ENCODE results near the gene WDPCP.
"Not testable (repeated sequence)": the region's sequence is repeated elsewhere in the genome, so short reads cannot be mapped to it uniquely, and the experiment has no call there.

The WDPCP gene

GRCh38 chr2:63218800-63219526 is 369.3 kb downstream of the WDPCP start:
- no peak for DNase-seq

- DNase-seq, result no peak
Measured at GRCh38 chr2:63195310-63195709, 393.0 kb downstream of the WDPCP start.

GRCh38 chr2:63194175-63194574 is 394.1 kb downstream of the WDPCP start:
- DNase-seq, result no peak

- peak; percentile 3 for DNase-seq
Measured at GRCh38 chr2:63192889-63193774, 395.1 kb downstream of the WDPCP start.

- DNase-seq, result peak; percentile 21
Measured at GRCh38 chr2:63192169-63192888, 395.9 kb downstream of the WDPCP start.

GRCh38 chr2:63189026-63189425 is 399.3 kb downstream of the WDPCP start:
- peak; percentile 62 for DNase-seq

- DNase-seq, result no peak
Measured at GRCh38 chr2:63186331-63186730, 401.9 kb downstream of the WDPCP start.

- peak; percentile 19 for DNase-seq
Measured at GRCh38 chr2:63163161-63163820, 425.0 kb downstream of the WDPCP start.

GRCh38 chr2:63159262-63159661 is 429.0 kb downstream of the WDPCP start:
- no peak for DNase-seq

- DNase-seq, result not testable (repeated sequence)
Measured at GRCh38 chr2:63136683-63137082, 451.6 kb downstream of the WDPCP start.

GRCh38 chr2:63132020-63132419 is 456.3 kb downstream of the WDPCP start:
- no peak for DNase-seq

- DNase-seq, result no peak
Measured at GRCh38 chr2:63131196-63131595, 457.1 kb downstream of the WDPCP start.

- DNase-seq, result no peak
Measured at GRCh38 chr2:63127594-63127993, 460.7 kb downstream of the WDPCP start.

GRCh38 chr2:63124850-63125249 is 463.4 kb downstream of the WDPCP start:
- DNase-seq, result no peak

GRCh38 chr2:63124218-63124617 is 464.1 kb downstream of the WDPCP start:
- no peak for DNase-seq

GRCh38 chr2:63122921-63123320 is 465.4 kb downstream of the WDPCP start:
- DNase-seq, result no peak

- no peak for DNase-seq
Measured at GRCh38 chr2:63121055-63121834, 467.0 kb downstream of the WDPCP start.

- no peak for DNase-seq
Measured at GRCh38 chr2:63118821-63119220, 469.5 kb downstream of the WDPCP start.

- no peak for DNase-seq
Measured at GRCh38 chr2:63104482-63104881, 483.8 kb downstream of the WDPCP start.

- no peak for DNase-seq
Measured at GRCh38 chr2:63101954-63102353, 486.3 kb downstream of the WDPCP start.

- DNase-seq, result no peak
Measured at GRCh38 chr2:63099032-63099431, 489.2 kb downstream of the WDPCP start.

GRCh38 chr2:63096491-63096890 is 491.8 kb downstream of the WDPCP start:
- DNase-seq, result no peak

Data from NCI-H82 (cell line).